D721Med (cell line): ENCODE measurements around the gene AMPH.

Experiments
- DNase-seq: peaks from one replicate; pipeline ENCODE4 v3.0.0; 2011; ENCODE audit warnings: low spot score; ENCODE audit not compliant: insufficient read length
- FAIRE-seq: peaks from 2 replicates; lab custom pipeline; 2011; peaks lifted over from hg19 to GRCh38; lab: Jason Lieb, UNC
- CTCF ChIP-seq: IDR thresholded peaks from 2 replicates; pipeline ENCODE4 v1.5.1; 2012; ENCODE audit warnings: mild to moderate bottlenecking, control low read depth; ENCODE audit not compliant: insufficient read depth; ENCODE audit errors: missing control alignments

AMPH gene

GRCh38 chr7:38628630-38629385 lies 2.4 kb downstream of the AMPH start:
- no peak for TF ChIP-seq CTCF

GRCh38 chr7:38625866-38626265 lies 5.3 kb downstream of the AMPH start:
- DNase-seq = no peak
- no peak for FAIRE-seq
- TF ChIP-seq CTCF = no peak

More at GRCh38 chr7:38628630-38629385, 2.4 kb downstream of the AMPH start:
- FAIRE-seq (no peak), DNase-seq (no peak)

- TF ChIP-seq CTCF = no peak
- DNase-seq (no peak), FAIRE-seq (no peak)
Measured at GRCh38 chr7:38615665-38616064, 15.5 kb downstream of the AMPH start.

GRCh38 chr7:38607466-38607865 lies 23.7 kb downstream of the AMPH start:
- FAIRE-seq = no peak
- TF ChIP-seq CTCF = no peak
- no peak for DNase-seq

- no peak for TF ChIP-seq CTCF
- FAIRE-seq (peak; percentile 35), DNase-seq (no peak)
Measured at GRCh38 chr7:38600741-38601140, 30.4 kb downstream of the AMPH start.

- DNase-seq (no peak), FAIRE-seq (no peak)
- no peak for TF ChIP-seq CTCF
Measured at GRCh38 chr7:38594949-38595348, 36.2 kb downstream of the AMPH start.

GRCh38 chr7:38592737-38593288 lies 38.4 kb downstream of the AMPH start:
- FAIRE-seq (no peak), DNase-seq (no peak)
- TF ChIP-seq CTCF = no peak
